Neural crest cell (in vitro differentiated cells): Measurements from ENCODE around the gene GLYATL3. TPM values are rescaled to one million over a fixed set of nuclear protein-coding genes. Genes with fewer than 3 reads are reported as not detected.
"Not testable (repeated sequence)": the region's sequence is repeated elsewhere in the genome, so short reads cannot be mapped to it uniquely, and the experiment has no call there.

Experiments used
- DNase-seq: peaks from one replicate; pipeline ENCODE4 v3.0.0; 2021; ENCODE audit warnings: low read depth, mixed read lengths, low spot score
- H3K27ac Mint-ChIP-seq: one replicate; pipeline ENCODE4 v1.8.0; 2021; ENCODE audit warnings: mild to moderate bottlenecking, mixed read lengths; ENCODE audit not compliant: unreplicated experiment
- H3K27me3 Mint-ChIP-seq: 2 replicates; pipeline ENCODE4 v1.8.0; 2021; ENCODE audit warnings: low read depth, mild to moderate bottlenecking, mixed read lengths
- H3K36me3 Mint-ChIP-seq: 2 replicates; pipeline ENCODE4 v1.8.0; 2021; ENCODE audit warnings: low read depth, mild to moderate bottlenecking, mixed read lengths
- H3K4me1 Mint-ChIP-seq: 2 replicates; pipeline ENCODE4 v1.8.0; 2021; ENCODE audit warnings: mixed read lengths
- H3K4me3 Mint-ChIP-seq: one replicate; pipeline ENCODE4 v1.8.0; 2021; ENCODE audit warnings: mild to moderate bottlenecking, mixed read lengths
- H3K9me3 Mint-ChIP-seq: 2 replicates; pipeline ENCODE4 v1.8.0; 2021; ENCODE audit warnings: mixed read lengths
- CTCF ChIP-seq: fragments of 200-600 bp; sonication (generic); conservative IDR thresholded peaks from 2 replicates; pipeline ENCODE4 v1.5.0; 2021; ENCODE audit warnings: antibody characterized with exemption, mild to moderate bottlenecking
- total RNA-seq: library from RNA; stranded (reverse); gene quantifications from 2 replicates; pipeline ENCODE4 v1.2.1, GENCODE V29; 2021

The GLYATL3 gene
- total RNA-seq, 1 donor from 2014 or later = not detected

- Mint-ChIP-seq H3K4me3 (no peak overlapping the region), H3K27me3 (no peaks in the 10 kb centered on the region), H3K4me1 (no peaks in the 10 kb centered on the region), H3K27ac (no peak overlapping the region), H3K9me3 (no peaks in the 10 kb centered on the region), H3K36me3 (peaks cover 42% of the 10 kb centered on the region)
- TF ChIP-seq CTCF = no peak
- DNase-seq = no peak
These were observed 20.3 kb upstream of the GLYATL3 start for GRCh38 chr6:49479308-49479970.

GRCh38 chr6:49481846-49482245 is 17.9 kb upstream of the GLYATL3 start:
- H3K4me3 Mint-ChIP-seq, H3K27me3 Mint-ChIP-seq, H3K9me3 Mint-ChIP-seq, DNase-seq, H3K27ac Mint-ChIP-seq, H3K4me1 Mint-ChIP-seq: not testable (repeated sequence)
- H3K36me3 Mint-ChIP-seq = peaks cover 23% of the 10 kb centered on the region

GRCh38 chr6:49483380-49483779 is 16.3 kb upstream of the GLYATL3 start:
- H3K9me3 Mint-ChIP-seq, DNase-seq, H3K4me3 Mint-ChIP-seq, H3K27me3 Mint-ChIP-seq, H3K27ac Mint-ChIP-seq, H3K4me1 Mint-ChIP-seq: not testable (repeated sequence)
- peaks cover 16% of the 10 kb centered on the region for H3K36me3 Mint-ChIP-seq

- no peaks in the 10 kb centered on the region for H3K27me3 Mint-ChIP-seq
- no peak for DNase-seq
- no peak overlapping the region for H3K27ac Mint-ChIP-seq
- no peaks in the 10 kb centered on the region for H3K9me3 Mint-ChIP-seq
- no peak for TF ChIP-seq CTCF
- peaks cover 10% of the 10 kb centered on the region for H3K36me3 Mint-ChIP-seq
- no peaks in the 10 kb centered on the region for H3K4me1 Mint-ChIP-seq
- no peak overlapping the region for H3K4me3 Mint-ChIP-seq
These were observed 9.1 kb upstream of the GLYATL3 start for GRCh38 chr6:49490633-49491032.

GRCh38 chr6:49497304-49497703 is 2.4 kb upstream of the GLYATL3 start:
- H3K4me3 Mint-ChIP-seq = no peak overlapping the region
- DNase-seq = no peak
- TF ChIP-seq CTCF = no peak
- H3K9me3 Mint-ChIP-seq = no peaks in the 10 kb centered on the region
- no peaks in the 10 kb centered on the region for H3K36me3 Mint-ChIP-seq
- no peak overlapping the region for H3K27ac Mint-ChIP-seq
- H3K27me3 Mint-ChIP-seq = peaks cover 9% of the 10 kb centered on the region
- H3K4me1 Mint-ChIP-seq = no peaks in the 10 kb centered on the region

GRCh38 chr6:49499126-49499525 is 597 bp upstream of the GLYATL3 start:
- Mint-ChIP-seq H3K4me1 (no peaks in the 10 kb centered on the region), H3K27me3 (peaks cover 12% of the 10 kb centered on the region), H3K4me3 (no peak overlapping the region), H3K36me3 (no peaks in the 10 kb centered on the region), H3K27ac (no peak overlapping the region), H3K9me3 (no peaks in the 10 kb centered on the region)
- no peak for DNase-seq
- TF ChIP-seq CTCF = no peak
